HFFc6 (cell line): ENCODE measurements around the gene CYP11A1. TPM values are rescaled to one million over a fixed set of nuclear protein-coding genes. Genes with fewer than 3 reads are reported as not detected.

Experiments used
- DNase-seq: peaks from one replicate; pipeline ENCODE4 v3.0.0-alpha.2; 2018
- H3K27ac Mint-ChIP-seq: 2 replicates; pipeline ENCODE4 v1.8.0; 2020; ENCODE audit warnings: mild to moderate bottlenecking, mixed read lengths
- H3K27me3 Mint-ChIP-seq: 2 replicates; pipeline ENCODE4 v1.8.0; 2021; ENCODE audit warnings: mild to moderate bottlenecking, moderate library complexity, mixed read lengths; ENCODE audit not compliant: insufficient read depth
- H3K36me3 Mint-ChIP-seq: 2 replicates; pipeline ENCODE4 v1.8.0; 2021; ENCODE audit warnings: low read depth, mixed read lengths
- H3K4me1 Mint-ChIP-seq: 2 replicates; pipeline ENCODE4 v1.8.0; 2020; ENCODE audit warnings: low read depth, mixed read lengths
- H3K4me3 Mint-ChIP-seq: 2 replicates; pipeline ENCODE4 v1.8.0; 2020; ENCODE audit warnings: mild to moderate bottlenecking, moderate library complexity, mixed read lengths
- H3K9me3 Mint-ChIP-seq: 2 replicates; pipeline ENCODE4 v1.8.0; 2020; ENCODE audit warnings: mild to moderate bottlenecking, mixed read lengths
- total RNA-seq, 6 experiments: library from RNA; stranded (reverse); fragmentation: NEBNext Ultra II Directional; extraction: Animal tissue kit (Norgen Biotek cat#: 25700); gene quantifications; 2 replicates in 1 of 6; 3 replicates in 5 of 6; pipeline ENCODE4 v1.2.3, GENCODE V29; 2021
- TF ChIP-seq, protein P1 (sequence below): fragments of 200-600 bp; sonication (generic); IDR thresholded peaks from 2 replicates; pipeline ENCODE4 v1.5.0; 2021; ENCODE audit warnings: antibody characterized with exemption, mild to moderate bottlenecking

CYP11A1 gene
- total RNA-seq, 6 experiments from 2014 or later, result 0.12 to 0.17 (median 0.14) TPM; not detected in 2

- no peak for DNase-seq
- H3K36me3 Mint-ChIP-seq, result peaks cover 34% of the 10 kb centered on the region
- TF ChIP-seq, protein P1, sequence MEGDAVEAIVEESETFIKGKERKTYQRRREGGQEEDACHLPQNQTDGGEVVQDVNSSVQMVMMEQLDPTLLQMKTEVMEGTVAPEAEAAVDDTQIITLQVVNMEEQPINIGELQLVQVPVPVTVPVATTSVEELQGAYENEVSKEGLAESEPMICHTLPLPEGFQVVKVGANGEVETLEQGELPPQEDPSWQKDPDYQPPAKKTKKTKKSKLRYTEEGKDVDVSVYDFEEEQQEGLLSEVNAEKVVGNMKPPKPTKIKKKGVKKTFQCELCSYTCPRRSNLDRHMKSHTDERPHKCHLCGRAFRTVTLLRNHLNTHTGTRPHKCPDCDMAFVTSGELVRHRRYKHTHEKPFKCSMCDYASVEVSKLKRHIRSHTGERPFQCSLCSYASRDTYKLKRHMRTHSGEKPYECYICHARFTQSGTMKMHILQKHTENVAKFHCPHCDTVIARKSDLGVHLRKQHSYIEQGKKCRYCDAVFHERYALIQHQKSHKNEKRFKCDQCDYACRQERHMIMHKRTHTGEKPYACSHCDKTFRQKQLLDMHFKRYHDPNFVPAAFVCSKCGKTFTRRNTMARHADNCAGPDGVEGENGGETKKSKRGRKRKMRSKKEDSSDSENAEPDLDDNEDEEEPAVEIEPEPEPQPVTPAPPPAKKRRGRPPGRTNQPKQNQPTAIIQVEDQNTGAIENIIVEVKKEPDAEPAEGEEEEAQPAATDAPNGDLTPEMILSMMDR, result no peak
- peaks cover 66% of the 10 kb centered on the region for H3K4me1 Mint-ChIP-seq
- peak overlapping the region; percentile 98 for H3K27ac Mint-ChIP-seq
- peaks cover 7% of the 10 kb centered on the region for H3K27me3 Mint-ChIP-seq
- no peaks in the 10 kb centered on the region for H3K9me3 Mint-ChIP-seq
- no peak overlapping the region; the same call in 1 of the 2 replicates for H3K4me3 Mint-ChIP-seq
Observed at GRCh38 chr15:74408815-74409214, 41.4 kb upstream of the CYP11A1 start.

- peaks cover 6% of the 10 kb centered on the region for H3K27me3 Mint-ChIP-seq
- peaks cover 68% of the 10 kb centered on the region for H3K4me1 Mint-ChIP-seq
- peak overlapping the region; percentile 21 for H3K4me3 Mint-ChIP-seq
- H3K27ac Mint-ChIP-seq, result peak overlapping the region; percentile 98
- no peak for DNase-seq
- no peaks in the 10 kb centered on the region for H3K9me3 Mint-ChIP-seq
- TF ChIP-seq, protein P1, result no peak
- peaks cover 34% of the 10 kb centered on the region for H3K36me3 Mint-ChIP-seq
Observed at GRCh38 chr15:74408385-74408784, 40.9 kb upstream of the CYP11A1 start.

GRCh38 chr15:74406992-74407705, 39.7 kb upstream of the CYP11A1 start:
- Mint-ChIP-seq H3K9me3 (no peaks in the 10 kb centered on the region), H3K36me3 (peaks cover 24% of the 10 kb centered on the region), H3K27me3 (peaks cover 4% of the 10 kb centered on the region), H3K27ac (peak overlapping the region; percentile 98), H3K4me3 (peak overlapping the region; percentile 79), H3K4me1 (peaks cover 70% of the 10 kb centered on the region)
- peak; percentile 96 for DNase-seq
- TF ChIP-seq, protein P1, result no peak

DNA sequence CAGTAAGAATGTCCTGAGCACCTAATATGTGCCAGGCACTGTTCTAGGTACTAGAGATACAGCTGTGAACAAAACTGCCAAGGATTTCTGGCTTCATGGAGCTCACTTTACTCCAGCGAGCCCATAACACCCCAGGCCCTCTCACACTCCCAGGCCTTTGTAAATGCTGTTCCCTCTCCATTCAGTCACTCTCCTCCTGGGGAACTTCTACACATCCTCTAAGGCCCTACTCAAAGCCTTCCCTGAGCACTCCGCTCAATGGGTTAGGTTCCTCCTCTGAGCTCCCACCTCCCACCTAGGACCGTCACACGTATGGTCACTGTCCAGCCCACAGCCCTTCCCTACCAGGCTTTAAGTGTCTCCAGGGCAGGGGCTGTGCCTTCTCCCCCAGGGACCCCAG, 39.1 kb upstream of the CYP11A1 start:
- Mint-ChIP-seq H3K27ac (peak overlapping the region; percentile 98), H3K4me3 (peak overlapping the region; percentile 79), H3K4me1 (peaks cover 72% of the 10 kb centered on the region), H3K27me3 (peaks cover 4% of the 10 kb centered on the region), H3K36me3 (peaks cover 19% of the 10 kb centered on the region), H3K9me3 (no peaks in the 10 kb centered on the region)
- TF ChIP-seq, protein P1, result no peak
- DNase-seq, result no peak

GRCh38 chr15:74405823-74406222, 38.4 kb upstream of the CYP11A1 start:
- Mint-ChIP-seq H3K27me3 (peaks cover 4% of the 10 kb centered on the region), H3K4me3 (no peak overlapping the region), H3K9me3 (no peaks in the 10 kb centered on the region), H3K4me1 (peaks cover 79% of the 10 kb centered on the region), H3K27ac (peak overlapping the region; percentile 98), H3K36me3 (peaks cover 19% of the 10 kb centered on the region)
- TF ChIP-seq, protein P1, result no peak
- no peak for DNase-seq
